ENCODE data around the gene MEX3A.
"Not testable (repeated sequence)": the region's sequence is repeated elsewhere in the genome, so short reads cannot be mapped to it uniquely, and the experiment has no call there.

Gene MEX3A

DNA sequence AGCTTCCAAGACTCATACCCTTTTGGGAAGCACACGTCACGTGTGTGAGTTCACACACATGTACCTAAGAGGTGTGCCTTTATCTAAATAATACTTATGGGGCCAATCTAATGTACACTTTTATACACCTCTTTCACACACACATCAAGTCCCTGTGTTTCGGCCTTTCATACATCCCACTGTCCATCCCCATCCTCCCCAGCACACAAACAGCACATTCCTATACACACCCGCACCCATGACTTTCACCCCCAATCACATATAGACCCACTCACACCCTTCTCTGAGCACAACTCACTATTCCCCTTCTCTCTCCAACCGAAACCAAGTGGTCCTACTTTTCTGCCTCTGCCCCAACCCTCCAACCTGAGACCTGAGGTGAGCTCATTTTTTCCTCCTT is 3.5 kb downstream of the MEX3A start:
- DNase-seq (ENCODE audit: low read depth) = no peak

DNA sequence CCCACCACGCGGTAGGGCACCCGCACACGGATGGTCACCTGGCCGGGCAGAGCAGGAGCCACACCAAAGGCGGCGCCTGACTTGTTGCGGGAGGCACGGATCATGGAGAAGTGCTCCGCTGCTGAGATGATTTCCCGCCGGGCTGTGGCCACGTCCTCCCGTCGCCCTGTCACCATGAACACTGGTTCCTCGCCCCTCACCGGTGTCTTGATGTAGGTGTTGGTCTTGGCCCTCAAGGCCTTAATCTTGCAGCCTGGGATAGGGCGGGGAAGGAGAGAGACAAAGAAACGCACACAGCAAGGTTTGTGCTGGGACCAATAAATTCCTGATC is 4.9 kb downstream of the MEX3A start:
- no peak for DNase-seq (ENCODE audit: low read depth)

DNA sequence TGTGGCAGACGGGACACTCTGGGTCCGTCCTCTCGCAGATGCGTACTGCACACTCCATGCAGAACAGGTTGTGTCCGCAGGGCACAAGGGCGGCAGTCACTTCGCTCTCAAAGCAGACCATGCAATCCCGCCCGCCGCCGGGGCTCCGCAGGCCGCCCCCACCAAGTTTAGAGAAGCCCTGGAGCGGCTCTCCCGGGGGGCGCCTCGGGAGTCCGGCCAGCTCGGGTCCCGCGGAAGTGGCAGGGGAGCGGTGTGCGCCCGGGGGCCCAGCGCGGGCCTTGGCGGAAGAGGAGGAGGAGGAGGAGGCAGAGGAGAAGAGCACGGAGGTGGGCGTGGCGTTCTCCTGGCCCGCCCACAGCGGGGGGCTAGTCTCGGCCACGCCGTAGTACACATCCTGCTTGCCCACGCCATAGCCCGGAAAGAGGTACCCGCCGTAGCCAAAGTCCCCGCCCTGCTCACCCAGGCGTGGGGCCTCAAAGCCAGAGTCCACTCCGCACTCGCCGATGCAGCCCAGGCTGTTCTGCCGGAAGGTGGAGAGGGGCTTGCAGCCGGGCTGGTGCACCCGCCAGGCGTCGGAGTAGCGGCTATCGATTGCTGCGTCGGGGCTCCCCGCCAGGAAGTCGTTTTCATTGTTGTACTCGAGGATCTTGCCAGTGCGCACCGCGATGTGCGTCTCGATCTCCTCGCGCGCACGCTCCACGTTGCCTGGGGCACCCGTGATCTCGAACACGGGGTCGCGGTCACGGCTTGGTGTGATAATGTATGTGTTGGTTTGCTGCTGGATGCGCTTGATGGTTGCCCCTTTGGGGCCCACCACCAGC is 5.4 kb downstream of the MEX3A start:
- no peak for DNase-seq (ENCODE audit: low read depth)

DNA sequence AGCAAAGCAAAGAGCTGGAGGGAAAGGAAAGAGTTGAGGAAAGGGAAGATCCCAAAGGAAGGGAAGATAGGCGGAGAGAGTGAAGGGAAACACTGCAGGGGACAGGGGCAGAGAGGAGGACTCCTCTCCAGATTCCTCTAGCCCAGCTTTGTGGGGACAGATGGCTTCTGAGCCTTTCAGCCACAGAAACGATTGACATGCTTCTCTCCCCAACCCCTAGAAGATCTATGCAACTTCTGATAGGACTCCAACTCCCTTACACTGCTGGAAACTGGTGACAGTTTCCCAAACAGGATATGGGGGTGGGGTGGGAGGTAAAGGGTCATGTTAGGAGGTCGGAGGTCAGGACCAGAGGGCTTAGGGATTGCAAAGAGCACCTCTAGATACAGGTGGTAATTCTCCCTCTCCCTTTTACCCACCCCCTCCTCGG is 6.5 kb downstream of the MEX3A start:
- no peak for DNase-seq (ENCODE audit: low read depth)

DNA sequence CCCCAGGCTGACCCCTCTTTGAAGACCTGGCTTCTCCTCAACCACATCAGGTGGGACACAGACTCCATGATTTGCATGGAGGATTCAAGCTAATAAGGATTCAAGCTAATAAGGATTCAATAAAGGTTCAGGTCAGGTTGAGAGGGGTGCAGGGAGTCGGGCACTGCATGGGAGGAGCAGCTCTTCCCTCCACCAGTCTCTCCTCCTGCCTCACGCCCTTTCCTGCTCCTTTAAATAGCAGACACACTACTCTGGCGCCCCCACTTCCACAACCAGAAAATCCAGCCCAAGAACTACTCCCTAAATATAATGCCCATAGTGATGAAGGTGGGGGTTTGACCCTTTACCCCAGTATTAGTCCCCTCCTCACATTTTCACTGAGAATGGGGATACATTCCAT is 7.1 kb downstream of the MEX3A start:
- no peak for DNase-seq (ENCODE audit: low read depth)

DNA sequence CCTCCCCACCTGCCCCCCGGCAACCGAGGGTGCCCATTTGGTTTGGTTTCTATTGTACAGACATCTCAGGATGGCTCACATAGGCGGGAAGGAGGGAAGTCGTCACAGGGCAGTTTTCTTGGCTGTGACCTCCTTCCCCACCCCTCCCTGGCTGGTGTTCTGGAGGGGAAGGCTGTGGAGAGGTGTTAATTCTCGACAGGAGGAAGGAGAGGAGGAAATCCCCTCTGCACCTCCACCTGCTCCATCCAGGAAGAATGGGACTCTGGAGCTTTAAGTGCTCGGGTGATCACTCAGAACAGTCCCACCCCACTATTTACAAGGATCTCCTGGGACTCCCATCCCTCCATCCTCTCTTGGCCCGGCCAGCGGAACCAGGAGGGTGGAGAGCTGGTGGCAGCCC is 7.6 kb downstream of the MEX3A start:
- DNase-seq (ENCODE audit: low read depth) = no peak

DNA sequence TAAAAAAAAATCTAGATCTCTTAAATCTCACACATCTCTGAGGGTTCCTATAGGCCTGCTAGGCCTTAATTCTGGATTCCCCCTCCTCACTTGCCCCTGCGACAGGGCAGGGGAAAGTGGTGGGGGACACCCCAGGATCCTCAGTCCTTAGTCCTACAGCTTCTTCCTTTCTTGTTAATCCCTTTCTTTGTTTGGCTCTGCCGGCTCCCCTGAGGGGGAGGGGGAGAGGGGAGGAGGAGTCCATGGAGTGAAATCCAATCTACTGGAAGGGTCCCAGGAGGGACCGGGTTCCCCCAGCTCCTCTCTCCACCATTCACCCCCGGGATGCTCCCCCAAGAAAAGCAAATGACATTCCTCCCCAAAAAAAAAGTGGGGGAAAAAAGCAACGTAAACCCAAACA is 8.5 kb downstream of the MEX3A start:
- no peak for DNase-seq (ENCODE audit: low read depth)

DNA sequence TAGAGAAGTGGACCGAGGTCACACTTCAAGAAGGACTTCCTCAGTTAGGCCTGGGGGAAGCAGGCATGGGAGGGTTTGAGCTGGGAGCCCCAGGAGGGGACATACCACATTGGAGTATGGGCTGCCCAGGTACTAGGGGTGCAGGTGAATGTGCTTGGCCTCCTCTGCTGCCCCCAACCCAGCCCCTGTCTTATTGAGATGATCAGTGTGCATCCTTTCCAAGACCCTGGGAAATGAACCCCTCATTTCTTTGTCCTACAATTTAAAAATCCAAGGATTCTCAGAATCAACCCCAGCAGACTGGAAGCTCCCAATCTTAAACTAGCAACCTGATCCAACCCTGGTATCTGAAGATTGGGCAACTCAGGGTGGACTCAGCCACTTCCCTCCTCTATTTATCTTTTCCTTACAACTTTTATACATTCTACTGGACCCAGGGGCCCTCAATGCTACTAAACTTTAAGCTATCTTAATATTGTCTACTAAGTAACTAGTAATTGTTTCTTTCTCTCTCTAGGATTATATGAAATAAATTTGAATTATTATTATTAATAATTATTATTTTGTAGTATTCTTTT is 9.1 kb downstream of the MEX3A start:
- DNase-seq (ENCODE audit: low read depth) = no peak

DNA sequence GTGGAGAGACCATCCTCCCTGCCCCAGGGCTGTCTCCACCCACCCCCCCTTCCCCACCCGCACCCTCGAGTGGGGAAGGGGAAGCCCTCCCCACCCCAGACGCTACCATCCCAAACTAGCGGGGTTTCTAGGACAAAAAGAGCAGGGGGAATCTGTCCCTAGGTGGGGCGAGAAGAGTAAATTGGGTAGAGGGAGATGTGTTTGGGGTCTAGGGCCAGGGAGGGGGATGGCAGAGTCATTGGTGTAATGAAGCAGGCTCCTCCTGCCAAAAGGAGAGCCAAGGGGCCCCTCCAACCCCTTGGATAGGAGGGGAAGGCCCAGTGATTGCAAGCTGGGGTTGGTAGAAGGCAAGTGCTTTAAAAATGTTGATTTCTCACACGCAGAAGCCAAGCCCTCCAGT is 10.0 kb downstream of the MEX3A start:
- DNase-seq (ENCODE audit: low read depth) = no peak

DNA sequence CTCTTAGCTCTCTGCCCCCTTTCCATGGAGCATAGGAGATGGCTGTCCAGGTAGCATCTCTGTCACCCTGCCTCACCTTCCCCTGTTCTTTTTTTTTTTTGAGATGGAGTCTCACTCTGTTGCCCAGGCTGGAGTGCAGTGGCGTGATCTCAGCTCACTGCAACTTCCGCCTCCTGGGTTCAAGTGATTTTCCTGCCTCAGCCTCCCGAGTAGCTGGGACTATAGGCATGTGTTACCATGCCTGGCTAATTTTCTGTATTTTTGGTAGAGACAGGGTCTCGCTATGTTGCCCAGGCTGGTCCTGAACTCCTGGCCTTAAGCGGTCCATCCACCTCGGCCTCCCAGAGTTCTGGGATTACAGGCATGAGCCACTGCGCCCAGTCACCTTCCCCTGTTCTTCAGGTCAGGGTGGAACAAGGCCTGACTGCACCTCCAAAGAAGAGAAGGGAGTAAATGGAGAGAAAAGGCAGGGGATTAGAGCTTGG is 10.9 kb downstream of the MEX3A start:
- not testable (repeated sequence) for DNase-seq (ENCODE audit: low read depth)

DNA sequence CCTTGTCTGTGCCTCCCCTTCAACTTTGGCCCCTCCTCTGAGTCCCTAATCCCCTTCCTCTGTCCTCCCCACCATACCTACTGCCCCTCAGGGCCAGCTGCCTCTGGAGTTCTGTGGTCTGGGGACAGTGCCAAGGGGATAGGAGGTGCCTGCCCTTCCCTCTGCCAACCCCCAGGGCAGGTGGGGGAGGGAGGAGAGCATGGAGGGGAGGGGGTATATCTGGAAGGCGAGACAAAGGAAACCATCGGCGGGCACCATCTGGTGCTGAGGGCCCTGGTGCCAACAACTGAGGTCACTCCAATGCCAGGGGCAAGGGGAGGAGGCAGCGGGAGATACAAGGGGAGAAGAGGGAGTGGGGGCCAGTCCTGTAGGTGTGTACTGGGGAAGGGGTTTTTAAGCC is 11.7 kb downstream of the MEX3A start:
- DNase-seq (ENCODE audit: low read depth) = no peak

DNA sequence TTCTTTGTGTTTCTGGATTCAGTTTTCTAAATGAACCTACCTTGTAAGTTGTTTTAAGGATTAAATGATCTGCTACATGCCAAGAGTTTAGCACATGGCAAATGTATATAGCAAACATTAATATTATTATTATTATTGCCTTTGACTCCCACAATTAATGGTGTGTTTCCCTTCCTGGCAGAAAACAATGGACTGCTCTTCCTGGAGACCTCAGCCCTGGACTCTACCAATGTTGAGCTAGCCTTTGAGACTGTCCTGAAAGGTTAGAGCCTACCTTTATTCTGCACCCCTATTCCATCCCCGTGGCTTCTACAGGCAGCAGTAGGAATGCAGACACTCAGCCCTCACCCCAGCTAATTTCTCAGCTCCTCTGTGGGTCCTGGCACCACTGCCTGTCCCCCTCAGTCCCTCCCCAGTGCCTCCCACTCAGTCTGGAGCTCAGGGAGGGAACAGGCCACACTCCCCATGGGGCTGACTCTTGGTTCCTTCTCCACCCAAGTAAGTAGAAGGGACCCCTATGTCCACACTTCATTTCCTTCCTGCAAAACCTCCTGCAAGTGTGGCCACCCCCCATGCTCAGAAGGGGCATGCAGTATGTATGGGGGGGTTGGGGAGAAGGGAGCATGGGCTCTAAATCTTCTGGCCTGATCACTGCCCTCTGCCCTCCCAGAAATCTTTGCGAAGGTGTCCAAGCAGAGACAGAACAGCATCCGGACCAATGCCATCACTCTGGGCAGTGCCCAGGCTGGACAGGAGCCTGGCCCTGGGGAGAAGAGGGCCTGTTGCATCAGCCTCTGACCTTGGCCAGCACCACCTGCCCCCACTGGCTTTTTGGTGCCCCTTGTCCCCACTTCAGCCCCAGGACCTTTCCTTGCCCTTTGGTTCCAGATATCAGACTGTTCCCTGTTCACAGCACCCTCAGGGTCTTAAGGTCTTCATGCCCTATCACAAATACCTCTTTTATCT is 12.5 kb downstream of the MEX3A start:
- no peak for DNase-seq (ENCODE audit: low read depth)

DNA sequence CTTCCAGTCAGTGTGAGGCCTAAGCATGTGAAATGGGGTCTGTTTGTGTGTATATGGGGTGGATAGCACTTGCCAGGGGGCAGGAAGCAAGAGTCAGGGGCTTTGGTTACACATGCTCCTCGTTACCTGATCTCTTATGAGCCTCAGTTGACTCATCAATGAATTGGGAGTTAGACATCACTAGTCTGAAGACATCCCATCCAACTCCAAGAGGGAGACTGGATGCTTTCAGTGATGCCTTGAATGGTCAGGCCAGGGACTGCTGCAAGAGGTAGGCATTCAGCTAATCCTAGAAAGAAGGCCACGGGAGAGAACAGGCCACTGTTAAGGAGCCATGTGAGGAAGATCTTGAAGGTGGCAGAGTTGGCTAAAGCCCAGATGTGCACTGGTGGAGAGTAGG is 15.0 kb downstream of the MEX3A start:
- no peak for DNase-seq (ENCODE audit: low read depth)

DNA sequence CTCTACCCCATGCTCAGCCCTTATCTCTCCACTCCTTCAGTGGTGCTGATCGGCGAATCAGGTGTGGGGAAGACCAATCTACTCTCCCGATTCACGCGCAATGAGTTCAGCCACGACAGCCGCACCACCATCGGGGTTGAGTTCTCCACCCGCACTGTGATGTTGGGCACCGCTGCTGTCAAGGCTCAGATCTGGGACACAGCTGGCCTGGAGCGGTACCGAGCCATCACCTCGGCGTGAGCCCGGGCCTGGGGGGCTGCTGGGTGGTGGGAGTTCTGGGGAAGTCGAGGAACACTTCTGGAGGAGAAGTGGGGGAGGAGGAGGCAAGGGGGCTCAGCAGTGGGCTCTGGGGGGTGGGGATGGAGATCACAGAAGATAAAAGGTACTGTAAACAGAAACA is 16.4 kb downstream of the MEX3A start:
- DNase-seq (ENCODE audit: low read depth) = no peak

DNA sequence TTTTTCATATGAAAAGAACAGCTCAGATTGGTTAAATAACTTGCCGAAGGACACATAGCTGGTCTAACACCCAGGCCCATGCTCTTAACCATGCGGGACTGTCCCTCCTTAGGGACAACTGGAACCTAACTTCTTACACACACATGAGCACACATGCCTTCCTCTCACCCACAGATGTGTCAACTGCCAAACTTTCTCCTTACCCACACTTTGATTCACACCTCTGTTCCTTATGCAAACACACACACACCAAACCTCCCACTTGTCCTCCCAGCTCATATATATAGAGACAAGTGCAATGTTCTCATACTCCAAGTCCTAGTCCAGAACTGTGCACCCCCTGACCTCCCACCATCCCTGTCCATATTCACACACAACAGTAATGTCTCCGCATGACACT is 17.1 kb downstream of the MEX3A start:
- DNase-seq (ENCODE audit: low read depth) = no peak

DNA sequence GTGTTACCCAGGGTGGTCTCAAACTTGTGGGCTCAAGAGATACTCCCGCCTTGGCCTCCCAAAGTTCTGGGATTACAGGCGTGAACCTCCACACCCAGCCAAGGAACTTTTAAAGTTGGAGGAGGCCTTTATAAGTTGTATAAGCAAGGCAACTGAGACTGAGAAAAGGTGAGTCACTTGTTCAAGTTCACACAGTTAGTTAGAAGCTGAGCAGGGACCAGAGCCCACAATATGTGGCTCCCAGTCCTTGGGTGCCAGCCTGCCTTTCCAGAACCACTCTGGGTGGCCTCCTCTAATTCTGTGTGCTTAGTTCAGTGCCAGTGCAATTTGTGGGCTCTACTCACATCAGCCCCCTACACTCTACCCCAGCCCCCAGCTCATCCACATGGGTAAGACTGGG is 17.6 kb downstream of the MEX3A start:
- no peak for DNase-seq (ENCODE audit: low read depth)

DNA sequence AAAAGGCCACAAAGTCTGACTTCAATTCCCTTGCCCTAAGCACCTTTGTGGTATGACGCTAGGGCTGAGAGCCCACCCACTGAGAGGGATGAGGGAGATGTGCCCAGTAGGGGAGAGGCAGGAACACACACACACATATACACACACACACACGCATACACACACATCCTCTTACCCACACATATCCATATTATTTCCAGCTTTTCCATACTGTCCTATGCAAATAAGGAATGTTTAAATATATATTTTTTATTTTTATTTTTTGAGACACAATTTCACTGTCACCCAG is 18.3 kb downstream of the MEX3A start:
- DNase-seq (ENCODE audit: low read depth) = no peak

DNA sequence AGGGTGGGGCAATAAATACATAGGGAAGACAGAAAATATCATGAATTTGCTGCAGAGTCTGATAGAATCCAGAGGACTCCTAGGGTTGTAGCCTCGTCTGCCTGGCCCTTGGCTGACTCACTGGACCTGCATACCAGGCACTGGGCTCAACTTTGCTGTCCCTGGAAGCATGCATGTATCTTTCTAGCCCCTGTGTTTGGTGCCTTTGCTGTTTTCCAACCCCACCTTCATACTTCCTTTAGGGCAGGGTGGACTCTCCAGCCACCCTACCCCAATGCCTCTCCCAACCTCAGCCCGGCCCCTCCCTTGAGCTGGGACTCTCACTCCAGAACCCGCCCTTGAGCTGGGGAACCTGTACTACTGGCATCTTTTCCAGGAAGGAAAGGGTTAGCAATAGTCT is 20.1 kb downstream of the MEX3A start:
- DNase-seq (ENCODE audit: low read depth) = no peak

DNA sequence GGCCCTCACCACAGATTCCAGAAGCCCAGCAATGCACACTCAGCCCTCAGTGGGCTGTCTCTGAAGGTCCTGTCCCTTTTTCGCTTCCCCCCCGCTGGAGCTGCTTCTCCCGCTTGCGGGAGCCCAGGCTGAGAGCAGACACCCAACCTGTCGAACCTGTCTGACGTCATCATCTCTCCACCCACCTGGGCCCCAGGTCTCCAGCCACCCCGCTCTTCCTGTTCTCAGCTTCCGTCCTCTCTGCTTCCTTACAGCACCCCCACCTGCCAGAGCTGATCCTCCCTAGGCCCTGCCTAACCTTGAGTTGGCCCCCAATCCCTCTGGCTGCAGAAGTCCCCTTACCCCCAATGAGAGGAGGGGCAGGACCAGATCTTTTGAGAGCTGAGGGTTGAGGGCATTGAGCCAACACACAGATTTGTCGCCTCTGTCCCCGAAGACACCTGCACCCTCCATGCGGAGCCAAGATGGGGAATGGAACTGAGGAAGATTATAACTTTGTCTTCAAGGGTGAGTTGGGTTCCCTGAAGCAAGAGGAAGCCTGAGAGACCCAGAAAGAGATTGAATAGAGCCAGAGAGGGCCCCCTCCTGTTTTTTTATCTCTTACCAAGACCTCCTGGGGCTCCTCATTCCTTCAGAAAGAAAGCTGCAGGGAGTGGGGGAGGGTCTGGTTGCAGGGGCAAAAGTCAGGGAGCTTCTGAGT is 21.2 kb downstream of the MEX3A start, which contains the start of gene RAB25:
Gene RAB25, plus strand, starts transcription at position 224 of the 700 bp plus-strand sequence. Its CDS starts 241 bp downstream, at position 465.
- DNase-seq (ENCODE audit: low read depth) = no peak

DNA sequence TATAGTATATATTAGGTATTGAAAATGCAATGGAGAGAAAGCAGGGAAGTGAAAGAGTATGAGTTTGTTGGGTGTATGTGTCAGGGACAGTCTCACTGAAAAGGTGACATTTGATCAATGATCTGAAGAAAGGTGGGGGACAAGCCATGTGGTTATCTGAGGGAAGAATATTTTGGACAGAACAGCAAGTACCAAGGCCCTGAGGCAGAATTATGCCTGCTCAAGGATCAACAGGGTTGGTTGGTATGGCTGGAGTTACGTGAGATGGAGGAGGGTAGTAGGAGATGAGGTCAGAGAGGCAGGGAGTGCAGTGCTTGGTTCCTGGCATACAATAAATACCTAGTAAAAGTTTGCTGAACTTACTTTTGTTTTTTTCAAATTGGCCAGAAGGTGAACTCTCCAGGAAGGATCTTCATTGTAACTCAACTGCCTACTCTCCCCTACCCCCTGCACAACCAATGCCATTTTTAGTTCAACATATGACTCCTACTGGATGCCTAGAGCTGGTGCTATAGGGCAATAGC is 25.9 kb downstream of the MEX3A start:
- no peak for DNase-seq (ENCODE audit: low read depth)

DNA sequence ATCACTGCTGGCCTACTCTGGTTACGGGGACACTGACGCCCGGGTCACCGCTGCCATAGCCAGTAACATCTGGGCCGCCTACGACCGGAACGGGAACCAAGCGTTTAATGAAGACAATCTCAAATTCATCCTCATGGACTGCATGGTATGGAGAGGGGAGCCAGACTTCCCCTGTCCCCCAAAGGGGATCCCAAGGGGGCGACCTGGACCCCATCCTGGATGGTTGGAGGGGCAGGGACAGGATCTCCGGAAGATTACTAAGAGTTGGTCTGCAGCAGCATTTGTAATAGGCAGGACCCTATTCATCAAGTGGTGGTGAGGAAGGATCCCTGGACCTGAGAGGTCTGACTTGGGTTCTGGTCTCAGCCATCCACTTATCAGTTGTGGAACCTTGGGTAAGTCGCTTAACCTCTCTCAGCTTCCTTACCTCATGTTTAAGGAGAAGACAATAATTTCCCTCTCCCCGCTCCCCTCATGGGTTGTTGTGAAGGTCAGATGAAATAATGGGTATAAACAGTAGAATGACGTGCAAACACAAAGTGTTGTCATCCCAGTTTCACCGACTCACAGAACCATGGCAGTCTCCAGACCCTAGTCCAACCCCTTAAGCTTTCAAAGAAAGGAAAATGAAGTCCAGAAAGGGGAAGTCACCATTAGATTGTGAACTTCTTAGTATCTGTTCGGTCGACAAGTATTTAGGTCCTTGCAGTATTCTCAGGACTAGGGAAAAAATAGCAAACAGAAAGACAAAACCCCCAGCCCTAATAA is 26.8 kb downstream of the MEX3A start:
- DNase-seq (ENCODE audit: low read depth) = no peak
